NCI-H1417 (cell line): Measurements from ENCODE around the gene UBXN2A.
A peak's percentile ranks its signal among the peaks of the same experiment; 100 is the strongest.

Experiments used
- DNase-seq, 3 experiments: peaks; one replicate each; lab custom pipeline; 2025; lab: John Stamatoyannopoulos, UW

Gene UBXN2A, protein sequence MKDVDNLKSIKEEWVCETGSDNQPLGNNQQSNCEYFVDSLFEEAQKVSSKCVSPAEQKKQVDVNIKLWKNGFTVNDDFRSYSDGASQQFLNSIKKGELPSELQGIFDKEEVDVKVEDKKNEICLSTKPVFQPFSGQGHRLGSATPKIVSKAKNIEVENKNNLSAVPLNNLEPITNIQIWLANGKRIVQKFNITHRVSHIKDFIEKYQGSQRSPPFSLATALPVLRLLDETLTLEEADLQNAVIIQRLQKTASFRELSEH

DNA sequence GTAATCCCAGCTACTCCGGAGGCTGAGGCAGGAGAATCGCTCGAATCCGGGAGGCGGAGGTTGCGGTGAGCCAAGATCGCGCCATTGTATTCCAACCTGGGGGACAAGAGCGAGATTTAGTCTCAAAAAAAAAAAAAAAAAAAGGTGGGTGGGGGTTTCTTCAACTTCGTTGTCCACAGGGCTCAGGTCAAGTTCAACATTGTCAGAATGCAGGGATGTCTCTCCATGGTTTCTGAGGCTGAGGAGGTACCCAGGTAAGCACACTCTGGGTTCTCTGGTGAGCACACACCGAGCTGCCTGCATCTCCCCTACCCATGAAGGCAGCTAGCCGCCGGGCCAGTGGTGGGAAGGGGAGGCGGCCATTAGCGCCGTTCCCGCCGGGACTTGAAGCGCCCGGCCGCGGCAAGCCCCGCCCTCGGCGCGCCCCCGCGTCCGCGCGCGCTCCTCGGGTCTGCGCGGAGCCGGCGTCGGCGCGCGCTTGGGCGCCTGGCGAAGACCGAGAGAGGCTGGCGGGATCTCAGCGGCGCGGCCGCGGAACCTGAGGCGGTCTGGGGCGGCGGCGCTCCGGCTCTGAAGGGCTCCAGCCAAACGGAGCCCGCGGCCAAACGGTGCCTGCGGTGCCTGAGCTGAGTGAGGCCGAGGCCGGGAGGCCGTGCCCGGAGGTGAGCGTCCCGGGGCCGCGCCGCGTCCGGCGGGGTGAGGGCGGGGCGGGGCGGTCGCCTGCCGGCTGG is at the start of gene UBXN2A:
TSS of gene UBXN2A (plus strand) at position 477 of the 731 bp plus-strand sequence. CDS start 17,852 bp downstream, outside the sequence.
- peak; percentile 92 to 98 (median 94) for DNase-seq

DNA sequence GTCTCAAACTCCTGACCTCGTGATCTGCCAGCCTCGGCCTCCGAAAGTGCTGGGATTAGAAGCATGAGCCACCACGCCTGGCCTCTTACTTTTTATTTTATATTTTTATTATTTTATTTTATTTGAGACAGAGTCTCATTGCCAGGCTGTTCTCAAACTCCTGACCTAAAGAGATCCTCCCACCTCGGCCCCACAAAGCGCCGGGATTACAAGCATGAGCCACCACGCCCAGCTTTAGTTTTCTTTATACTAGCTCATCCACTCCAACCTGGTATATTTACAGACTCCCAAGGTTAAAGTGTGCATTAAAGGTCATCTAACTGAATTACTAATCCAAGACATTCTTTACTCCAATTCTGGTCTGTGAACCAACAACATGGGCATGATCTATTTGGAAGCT is 40.1 kb upstream of the UBXN2A start:
- no peak for DNase-seq

DNA sequence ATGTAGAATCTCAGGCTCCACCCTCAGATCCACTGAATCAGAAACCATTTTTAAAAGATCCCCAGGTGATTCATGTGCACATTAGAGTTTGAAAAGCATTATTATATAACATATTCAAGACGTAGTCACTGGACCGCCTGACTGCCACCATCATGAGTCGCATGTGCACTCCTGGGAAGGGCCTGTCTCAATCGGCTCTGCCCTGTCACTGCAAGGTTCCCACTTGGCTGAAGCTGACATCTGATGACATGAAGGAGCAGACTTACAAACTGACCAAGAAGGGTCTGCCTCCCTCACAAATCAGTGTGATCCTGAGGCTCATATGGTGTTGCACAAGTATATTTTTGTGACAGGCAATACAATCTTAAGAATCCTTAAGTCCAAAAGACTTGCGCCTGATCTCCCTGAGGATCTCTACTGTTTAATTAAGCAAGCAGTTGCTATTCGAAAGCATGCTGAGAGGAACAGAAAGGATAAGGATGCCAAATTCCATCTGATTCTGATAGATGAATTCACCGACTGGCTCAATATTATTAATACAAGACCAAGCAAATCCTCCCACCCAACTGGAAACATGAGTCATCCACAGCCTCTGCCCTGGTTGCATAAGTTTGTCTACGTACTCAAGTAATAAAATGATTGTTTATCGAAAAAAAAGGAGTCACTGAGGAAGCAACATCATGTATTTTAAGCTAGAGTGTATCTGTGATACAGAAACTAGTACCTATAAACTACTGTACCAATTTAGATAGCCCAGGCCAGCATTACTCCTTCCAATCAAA is 39.5 kb upstream of the UBXN2A start:
- no peak for DNase-seq

DNA sequence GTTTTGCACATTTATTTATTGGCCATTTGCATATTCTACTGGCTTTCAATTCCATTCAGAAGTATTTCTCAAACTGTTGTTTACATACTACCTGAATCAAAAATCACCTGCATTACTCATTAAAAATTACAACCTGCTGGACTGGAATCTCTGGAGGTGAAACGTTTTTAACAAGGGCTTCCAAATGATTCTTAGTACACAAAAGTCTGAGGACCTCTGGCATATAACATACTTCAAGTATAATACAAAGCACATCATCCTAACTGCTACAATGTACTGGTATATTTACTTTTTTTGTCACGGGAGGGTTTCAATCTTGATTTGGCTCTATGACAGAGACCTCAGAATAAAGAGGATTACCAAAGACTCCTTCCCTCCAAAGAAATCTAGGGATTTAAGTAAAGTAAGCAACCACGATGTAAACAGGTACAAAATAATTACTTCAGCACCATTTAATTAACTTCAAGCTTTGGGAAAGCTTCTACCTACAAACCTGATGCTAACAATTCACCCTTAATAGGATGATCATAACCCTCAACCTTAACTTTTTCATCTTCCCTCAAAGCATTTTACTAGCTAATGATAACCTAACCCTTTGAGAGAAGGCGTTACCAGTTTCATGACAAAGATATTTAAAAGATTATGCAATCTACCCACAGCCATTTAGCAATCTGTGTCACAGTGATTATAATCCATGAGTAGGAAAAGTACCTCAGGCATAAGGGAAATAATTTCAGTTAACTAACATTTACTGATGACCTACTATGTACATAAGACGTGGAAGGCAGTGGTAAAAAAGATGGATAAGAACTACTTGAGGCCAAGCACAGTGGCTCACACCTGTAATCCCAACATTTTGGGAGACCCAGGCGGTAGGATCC is 38.1 kb upstream of the UBXN2A start:
- peak in 1 of 3 experiments; percentile 25 for DNase-seq

DNA sequence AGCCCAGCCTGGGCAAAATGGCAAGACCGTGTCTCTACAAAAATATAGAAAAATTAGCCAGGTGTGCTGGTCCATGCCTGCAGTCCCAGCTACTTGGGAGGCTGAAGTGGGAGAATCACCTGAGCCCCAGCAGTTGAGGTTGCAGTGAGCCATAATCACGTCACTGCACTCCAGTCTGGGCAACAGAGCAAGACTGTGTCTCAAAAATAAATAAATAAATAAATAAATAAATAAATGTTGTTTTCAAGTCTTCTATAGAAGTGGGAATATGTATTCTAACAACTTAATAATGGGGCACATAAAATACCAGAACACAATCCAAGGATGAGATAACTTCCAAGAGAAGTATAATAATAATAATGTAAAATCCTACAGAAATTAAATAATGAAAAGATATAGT is 37.2 kb upstream of the UBXN2A start:
- DNase-seq, result no peak

DNA sequence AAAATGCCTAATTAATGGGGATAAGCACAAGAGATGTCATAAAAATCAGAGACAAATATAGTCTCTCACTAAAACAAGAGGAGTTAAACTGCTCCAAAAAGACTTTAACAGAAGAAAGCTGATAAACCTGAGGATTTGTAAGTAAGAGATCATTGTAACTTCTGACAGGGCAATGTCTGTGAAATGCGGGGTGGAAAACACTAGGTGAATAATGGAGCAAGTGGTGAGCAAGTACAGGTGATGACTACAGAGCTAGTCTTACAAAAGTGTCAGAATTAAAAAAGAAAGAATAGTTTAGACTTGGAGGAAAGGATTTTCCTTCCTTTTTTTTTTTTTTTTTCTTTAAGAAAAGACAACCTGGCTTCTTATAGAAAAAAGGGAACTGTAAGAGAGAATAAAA is 36.0 kb upstream of the UBXN2A start:
- DNase-seq, result no peak

DNA sequence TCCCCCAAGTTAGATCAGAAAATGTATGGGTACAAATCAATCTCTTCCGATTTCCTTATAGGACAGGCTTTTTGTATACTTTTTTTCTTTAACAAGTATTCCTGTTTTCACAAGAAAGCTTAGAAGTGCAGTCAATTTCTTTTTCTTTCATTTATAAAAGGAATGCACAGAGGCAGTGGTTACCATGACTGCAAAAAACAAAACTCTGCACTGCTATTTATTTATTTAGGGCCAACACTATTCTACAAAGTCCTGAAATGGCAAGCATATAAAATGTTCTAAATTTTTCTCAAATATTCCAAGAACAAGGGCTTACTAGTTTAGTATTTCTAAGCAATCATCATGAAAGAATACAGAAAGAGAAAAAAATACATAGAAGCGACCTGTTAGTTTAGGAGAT is 35.6 kb upstream of the UBXN2A start:
- no peak for DNase-seq

DNA sequence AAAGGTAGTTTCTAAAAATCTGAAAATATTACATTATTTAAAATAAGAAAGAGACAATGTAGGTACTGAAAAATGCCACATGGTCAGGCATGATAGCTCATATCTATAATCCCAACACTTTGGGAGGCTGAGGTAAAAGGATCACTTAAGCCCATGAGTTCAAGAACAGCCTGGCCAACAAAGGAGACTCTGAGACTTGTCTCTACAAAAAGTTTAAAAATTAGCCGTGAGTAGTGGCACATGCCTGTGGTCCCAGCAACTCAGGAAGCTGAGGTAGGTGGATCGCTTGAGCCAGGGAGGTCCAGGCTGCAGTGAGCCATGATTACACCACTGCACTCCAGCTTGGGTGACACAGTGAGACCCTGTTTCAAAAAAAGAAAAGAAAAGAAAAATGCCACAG is 35.1 kb upstream of the UBXN2A start:
- DNase-seq, result no peak

DNA sequence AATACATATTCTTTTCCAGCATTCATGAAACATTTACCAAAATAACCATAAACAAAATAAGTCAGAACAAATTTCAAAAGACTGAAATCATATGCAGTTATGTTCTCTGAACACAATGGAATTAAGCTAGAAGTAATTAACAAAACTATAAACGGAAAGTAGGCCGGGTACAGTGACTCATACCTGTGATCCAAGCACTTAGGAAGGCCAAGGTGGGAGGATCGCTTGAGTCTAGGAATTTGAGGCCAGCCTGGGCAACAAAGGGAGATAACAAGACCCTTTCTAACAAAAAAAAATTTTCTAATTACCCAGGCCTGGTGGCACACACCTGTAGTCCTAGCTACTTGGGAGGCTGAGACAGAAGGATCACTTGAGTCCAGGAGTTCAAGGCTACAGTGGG is 28.2 kb upstream of the UBXN2A start:
- no peak for DNase-seq

DNA sequence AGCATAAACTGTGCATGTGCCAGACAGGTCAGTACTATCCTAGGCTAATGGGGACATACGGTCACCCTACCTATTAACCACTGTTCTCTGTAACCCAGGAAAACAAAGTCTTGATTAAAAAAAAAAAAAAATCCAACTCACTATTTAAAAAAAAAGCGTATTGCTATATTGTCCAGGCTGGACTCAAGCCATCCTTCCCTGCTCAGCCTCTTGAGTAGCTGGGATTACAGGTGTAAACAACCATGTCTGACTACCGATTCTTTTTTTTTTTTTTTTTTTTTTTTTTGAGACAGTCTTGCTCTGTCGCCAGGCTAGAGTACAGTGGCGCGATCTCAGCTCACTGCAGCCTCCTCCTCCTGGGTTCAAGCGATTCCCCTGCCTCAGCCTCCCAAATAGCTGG is 24.9 kb upstream of the UBXN2A start:
- DNase-seq, result no peak

DNA sequence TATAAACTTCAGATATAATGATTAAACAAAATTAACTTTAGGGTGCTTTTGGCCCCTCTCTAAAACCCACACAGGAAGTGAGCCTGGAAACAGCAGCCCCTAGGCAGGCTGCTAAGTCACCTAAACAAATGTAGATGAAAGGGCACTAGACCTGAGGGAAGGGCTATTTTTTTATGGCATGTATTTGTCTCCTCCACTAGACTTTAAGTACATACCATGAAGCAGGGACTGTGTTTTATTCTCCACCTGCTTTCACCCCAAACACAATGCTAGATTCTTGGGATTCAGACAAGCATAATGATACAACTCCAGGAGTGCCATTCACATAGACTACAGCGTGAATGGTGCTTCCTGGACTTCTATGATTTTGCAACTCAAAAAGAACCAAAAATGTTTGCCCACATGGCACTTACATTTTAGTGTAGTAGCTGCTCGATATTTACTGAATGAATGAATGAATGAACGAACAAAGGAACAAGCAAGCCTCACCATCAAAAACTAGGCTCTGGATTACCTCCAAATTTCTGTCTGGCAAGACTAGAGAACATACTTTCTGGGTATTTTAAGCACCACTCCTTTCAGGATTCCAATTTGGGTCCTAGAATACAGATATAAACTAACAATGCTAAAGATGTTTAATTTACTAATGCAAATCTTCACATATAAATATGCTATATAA is 23.4 kb upstream of the UBXN2A start:
- DNase-seq, result peak in 1 of 3 experiments; percentile 46

DNA sequence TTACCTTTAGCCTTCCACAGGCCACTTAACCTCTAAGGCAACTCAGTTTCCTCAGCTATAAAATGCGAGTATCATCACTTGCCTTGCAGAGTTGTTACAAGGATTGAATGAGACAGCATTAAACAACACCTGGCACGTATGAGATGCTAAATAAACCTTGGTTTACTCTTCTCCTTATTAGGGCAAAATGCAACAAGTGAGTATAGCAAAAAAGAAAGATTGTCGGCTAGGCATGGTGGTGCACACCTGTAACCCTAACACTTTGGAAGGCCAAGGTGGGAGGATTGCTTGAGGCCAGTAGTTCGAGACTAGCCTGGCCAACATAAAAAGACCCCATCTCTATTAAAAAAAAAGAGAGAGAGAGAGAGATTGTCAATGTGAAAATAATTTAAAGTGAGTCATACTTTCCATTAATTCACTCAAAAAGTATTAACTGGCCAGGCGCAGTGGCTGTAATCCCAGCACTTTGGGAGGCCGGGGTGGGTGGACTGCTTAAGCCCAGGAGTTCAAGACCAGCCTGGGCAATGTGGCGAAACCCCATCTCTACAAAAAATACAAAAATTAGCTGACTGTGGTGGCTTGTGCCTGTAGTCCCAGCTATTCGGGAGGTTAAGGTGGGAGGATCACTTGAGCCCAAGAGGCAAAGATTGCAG is 21.3 kb upstream of the UBXN2A start:
- no peak for DNase-seq

DNA sequence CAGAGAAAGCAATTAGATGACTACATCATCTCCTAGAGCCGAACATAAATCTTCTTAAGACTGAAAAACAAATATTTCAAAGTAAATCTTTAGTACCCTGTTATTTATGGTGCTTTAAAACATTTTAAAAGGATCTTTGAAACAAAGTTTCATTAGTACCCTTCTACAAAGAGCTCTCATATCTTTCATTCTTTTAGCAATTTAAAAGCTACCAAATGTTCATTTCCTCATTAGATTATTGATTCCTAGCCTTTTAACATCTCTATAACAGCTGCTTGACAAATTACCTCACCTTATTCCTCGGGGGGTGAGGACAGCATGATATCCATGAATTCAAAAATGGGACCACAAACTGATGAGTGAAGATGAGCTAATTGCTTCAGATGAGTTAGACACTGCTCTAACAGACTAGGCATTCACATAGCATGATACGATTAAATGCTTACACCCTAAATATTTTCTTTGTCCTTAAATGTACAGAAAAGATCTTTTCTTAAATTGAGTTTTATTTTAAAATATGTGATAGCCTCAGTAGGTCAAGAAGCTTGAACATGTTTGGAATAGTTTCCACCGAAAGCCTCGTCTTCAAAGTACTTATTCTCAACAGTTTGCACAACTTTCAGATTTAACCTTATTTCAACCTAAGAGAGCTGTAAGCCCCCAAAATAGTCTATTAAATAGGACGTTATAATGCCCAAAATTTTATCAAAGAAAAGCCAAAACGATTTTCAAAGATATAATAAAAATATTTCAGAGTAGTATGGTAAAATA is 15.5 kb upstream of the UBXN2A start:
- peak in 2 of 3 experiments; percentile 42 to 46 for DNase-seq

DNA sequence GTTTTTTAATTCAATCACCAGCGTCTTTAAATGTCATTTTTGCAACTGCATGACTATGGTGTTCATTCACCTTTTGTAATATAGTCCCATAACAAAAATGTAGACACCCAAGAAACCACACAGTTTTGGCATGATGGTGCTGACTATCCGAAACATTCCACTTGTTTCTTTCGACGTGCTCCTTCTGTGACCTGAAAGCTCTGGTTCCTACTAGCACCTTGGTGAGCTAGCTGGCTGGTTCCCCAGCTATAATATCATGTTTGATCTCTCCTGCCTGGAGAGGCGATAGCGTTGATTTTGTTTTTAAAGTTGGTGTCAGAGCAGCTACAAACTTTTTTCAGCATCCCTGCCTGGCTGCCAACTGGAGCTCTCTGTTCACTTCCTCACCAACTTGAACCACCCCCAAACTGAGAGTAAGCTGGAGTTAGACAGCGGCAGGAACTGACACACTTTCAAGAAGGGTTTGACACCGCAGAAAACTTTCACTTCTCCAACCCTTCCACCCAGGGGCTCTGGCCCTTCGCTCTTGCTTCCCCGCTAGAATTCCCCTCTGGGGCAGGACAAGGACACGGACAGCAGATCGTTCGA is 14.5 kb upstream of the UBXN2A start:
- peak; percentile 58 to 78 (median 72) for DNase-seq

DNA sequence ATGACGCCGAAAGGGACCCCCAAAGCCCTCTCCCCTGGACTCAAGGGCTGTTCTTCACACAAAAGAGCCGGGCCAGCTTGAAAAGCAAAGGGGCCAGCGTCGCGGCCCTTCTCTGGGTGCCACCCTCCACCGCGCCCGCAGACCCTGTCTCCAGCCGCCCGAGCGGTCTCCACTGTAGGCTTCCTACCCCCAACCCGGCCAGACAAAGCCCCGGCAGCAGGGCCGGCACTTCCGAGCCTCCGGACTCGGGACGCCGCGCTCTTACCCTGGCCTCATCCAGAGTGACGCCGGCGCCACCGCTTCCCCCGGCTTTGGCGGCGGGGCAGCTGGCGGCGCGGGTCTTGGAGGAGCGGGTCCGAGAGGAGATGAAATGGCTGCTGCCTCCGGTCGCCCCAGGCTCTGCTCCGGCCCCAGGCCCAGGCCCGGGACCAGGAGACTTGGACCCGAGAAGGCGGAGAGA is 13.9 kb upstream of the UBXN2A start:
- DNase-seq, result peak; percentile 60 to 90 (median 89)

DNA sequence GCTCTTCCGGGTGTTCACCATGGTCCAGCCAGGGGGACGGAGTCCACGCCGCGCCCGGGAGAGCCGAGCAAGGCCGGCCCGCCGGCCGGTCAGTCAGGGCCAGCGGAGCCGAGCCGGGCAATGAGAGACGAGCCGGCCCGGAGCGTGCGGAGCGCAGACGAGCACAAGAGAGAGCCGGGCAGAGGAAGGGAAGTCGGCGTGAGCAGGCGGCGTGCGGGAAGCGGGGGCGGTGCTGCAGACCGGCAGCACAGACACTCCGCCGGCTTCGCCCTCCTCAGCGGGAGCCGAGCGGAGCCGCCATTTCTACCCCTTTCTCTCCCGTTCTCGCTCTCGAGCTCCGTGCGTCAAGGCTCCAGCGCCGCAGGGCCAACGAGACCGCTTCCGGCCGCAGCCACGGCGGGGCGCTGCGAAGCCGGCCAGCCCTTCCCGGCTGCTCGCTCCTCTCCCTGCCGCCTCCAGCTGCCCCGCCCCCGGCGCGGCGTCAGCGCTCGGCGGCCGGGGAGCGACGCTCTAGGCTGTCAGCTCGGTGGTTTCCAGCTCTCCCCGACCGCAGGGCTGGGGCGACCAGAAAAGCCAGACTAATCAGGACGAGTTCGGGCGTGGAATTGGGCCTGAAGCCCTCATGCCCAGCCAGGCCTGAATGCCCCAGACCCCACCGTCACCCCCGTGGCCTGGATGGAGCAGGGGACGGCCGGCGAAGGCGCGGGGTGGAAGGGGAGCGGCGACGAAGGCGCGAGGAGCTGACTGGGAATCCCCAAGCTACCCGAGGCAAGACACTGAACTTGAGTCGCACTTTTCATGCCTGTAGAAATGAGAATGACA is 13.3 kb upstream of the UBXN2A start, which contains the start of gene ATAD2B:
TSS of gene ATAD2B (minus strand) at position 374 of the 822 bp plus-strand sequence. CDS start at position 21, 353 bp downstream.
- DNase-seq, result peak; percentile 98 to 99 (median 99)

DNA sequence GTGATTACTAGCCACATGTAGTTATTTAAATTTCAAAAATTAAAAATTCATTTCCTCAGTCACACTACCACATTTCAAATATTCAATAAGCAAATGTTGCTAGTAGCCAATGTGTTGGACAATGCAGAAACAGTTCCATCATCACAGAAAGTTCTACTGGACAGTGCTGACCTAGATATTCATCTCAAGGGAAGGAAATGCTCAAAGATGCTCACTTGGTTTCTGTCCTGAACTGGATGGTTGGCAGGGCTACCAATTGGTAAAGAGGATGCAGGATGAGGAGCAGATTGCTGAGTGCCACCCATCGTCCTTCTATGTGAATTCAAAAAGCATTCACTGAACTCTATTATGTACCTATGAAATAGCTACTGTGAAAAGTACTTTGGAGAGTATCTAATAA is 6.0 kb upstream of the UBXN2A start:
- DNase-seq, result no peak
